HepG2 (cell line): ENCODE results near the gene ADCY1. TPM values are rescaled to one million over a fixed set of nuclear protein-coding genes. Genes with fewer than 3 reads are reported as not detected.

Experiments
- ATAC-seq: fragments of 200-7000 bp; cut with Tn5 transposase; 3 replicates; pipeline ENCODE4 v1.9.1; 2020; ENCODE audit warnings: mild to moderate bottlenecking, moderate library complexity
- BruUV-seq: library from RNA; stranded (reverse); fragments of 400-500 nt; replicated peaks from 2 replicates; lab custom pipeline; 2021; lab: Mats Ljungman, UMichigan
- CTCF ChIA-PET: fragments of 300-600 bp; formaldehyde crosslinking; extraction: SDS; loops from one replicate; lab custom pipeline; 2021; ENCODE audit warnings: low total read pairs, inconsistent platforms, low intra/inter-chr PET ratio; lab: Yijun Ruan, JAX
- POLR2A ChIA-PET: fragments of 350-600 bp; sonication (Branson Sonifier 250); formaldehyde crosslinking; loops from one replicate; lab custom pipeline; 2020; ENCODE audit warnings: antibody characterized with exemption, inconsistent platforms; lab: Yijun Ruan, JAX
- DNase-seq: peaks from one replicate; pipeline ENCODE4 v3.0.0-alpha.2; 2015; ENCODE audit warnings: low spot score
- FAIRE-seq: peaks from 3 replicates; lab custom pipeline; 2011; peaks lifted over from hg19 to GRCh38; lab: Jason Lieb, UNC
- H2AFZ ChIP-seq: one replicate; pipeline ENCODE4 v1.6.1; 2011; ENCODE audit warnings: low read length, inconsistent platforms
- H3K27ac ChIP-seq: fragments of 300-600 bp; 3 replicates; pipeline ENCODE4 v1.8.0; 2011; ENCODE audit warnings: mixed run types, mild to moderate bottlenecking, mixed read lengths, low read length, inconsistent platforms; ENCODE audit not compliant: insufficient read depth; ENCODE audit errors: extremely low read length
- H3K27me3 ChIP-seq, 2 experiments: fragments of 200-600 bp in 1 of 2; 2 replicates in 1 of 2; 3 replicates in 1 of 2; pipeline versions ENCODE4 v1.6.0 to v1.8.0; 2011; ENCODE audit warnings: low read length in 2 of 2, mild to moderate bottlenecking in 2 of 2, moderate library complexity in 2 of 2, inconsistent platforms in 1 of 2; ENCODE audit not compliant: insufficient read depth in 2 of 2, control insufficient read depth in 1 of 2
- H3K36me3 ChIP-seq, 2 experiments: fragments of 200-600 bp in 1 of 2; replicated peaks in 1 of 2; 2 replicates in 1 of 2; 3 replicates in 1 of 2; pipeline versions ENCODE4 v1.5.1 to v1.8.0; 2011; ENCODE audit warnings: low read length in 2 of 2, inconsistent platforms in 1 of 2; ENCODE audit not compliant: insufficient read depth in 2 of 2, control insufficient read depth in 1 of 2
- H3K4me1 ChIP-seq: 2 replicates; pipeline ENCODE4 v1.5.1; 2012; ENCODE audit warnings: low read length, inconsistent platforms; ENCODE audit not compliant: insufficient read depth
- H3K4me2 ChIP-seq: 2 replicates; pipeline ENCODE4 v1.6.0; 2011; ENCODE audit warnings: low read depth, low read length, inconsistent platforms
- H3K4me3 ChIP-seq, 3 experiments: fragments of 200-600 bp in 1 of 3; sonication (generic), shearing (Covaris generic) in 1 of 3; replicated peaks in 1 of 3; 2 replicates each; pipeline ENCODE4 v1.5.1; 2011 to 2016; ENCODE audit warnings: low read length in 3 of 3, inconsistent platforms in 2 of 3, low read depth in 2 of 3, mild to moderate bottlenecking in 2 of 3, control low read depth in 1 of 3, mixed read lengths in 1 of 3; ENCODE audit not compliant: insufficient read depth in 1 of 3
- H3K79me2 ChIP-seq: one replicate; pipeline ENCODE4 v1.6.1; 2011; ENCODE audit warnings: low read length, inconsistent platforms; ENCODE audit not compliant: insufficient read depth
- H3K9ac ChIP-seq: 2 replicates; pipeline ENCODE4 v1.6.0; 2011; ENCODE audit warnings: mild to moderate bottlenecking, low read depth, low read length, inconsistent platforms; ENCODE audit not compliant: insufficient read depth
- H3K9me3 ChIP-seq: 2 replicates; pipeline ENCODE4 v1.5.1; 2012; ENCODE audit warnings: mild to moderate bottlenecking, low read length
- H4K20me1 ChIP-seq: 2 replicates; pipeline ENCODE4 v1.6.0; 2011; ENCODE audit warnings: inconsistent platforms, mild to moderate bottlenecking, low read length, moderate library complexity; ENCODE audit not compliant: insufficient read depth
- ASH2L ChIP-seq: fragments of 300-600, 200-600 bp; sonication (generic); IDR thresholded peaks from 2 replicates; pipeline ENCODE4 v1.7.0; 2017; ENCODE audit warnings: low read depth, mild to moderate bottlenecking, moderate library complexity, mixed read lengths, low read length; ENCODE audit not compliant: insufficient read length
- DPF2 ChIP-seq: sonication (generic); formaldehyde crosslinking; IDR thresholded peaks from 2 replicates; pipeline ENCODE4 v1.4.0; 2020; ENCODE audit warnings: mild to moderate bottlenecking, low read depth, missing genetic modification reagents, borderline replicate concordance
- ELF4 ChIP-seq: sonication (generic); formaldehyde crosslinking; IDR thresholded peaks from 2 replicates; pipeline ENCODE4 v1.5.0; 2020; ENCODE audit warnings: missing genetic modification reagents, mild to moderate bottlenecking, moderate library complexity, borderline replicate concordance
- FOXA3 ChIP-seq: IDR thresholded peaks from 2 replicates; pipeline ENCODE4 v1.6.1; 2016; ENCODE audit warnings: missing genetic modification reagents, missing compliant biosample characterization
- GRHL1 ChIP-seq: sonication (generic); formaldehyde crosslinking; conservative IDR thresholded peaks from 2 replicates; pipeline ENCODE4 v1.8.0; 2022; ENCODE audit warnings: missing genetic modification reagents
- PPARG ChIP-seq: conservative IDR thresholded peaks from 2 replicates; pipeline ENCODE4 v1.6.1; 2016; ENCODE audit warnings: missing biosample characterization, missing genetic modification reagents
- TCF12 ChIP-seq, 2 experiments: fragments of 450-650 bp in 1 of 2; sonication (generic) in 1 of 2; formaldehyde crosslinking in 1 of 2; IDR thresholded peaks; 2 replicates each; pipeline versions ENCODE4 v1.6.1 to v1.8.0; 2017 to 2022; ENCODE audit warnings: antibody characterized with exemption in 1 of 2, mild to moderate bottlenecking in 1 of 2, missing genetic modification reagents in 1 of 2, moderate library complexity in 1 of 2
- TEF ChIP-seq: sonication (generic); formaldehyde crosslinking; IDR thresholded peaks from 2 replicates; pipeline ENCODE4 v1.5.0; 2020; ENCODE audit warnings: missing genetic modification reagents
- U2AF2 ChIP-seq: fragments of 200-400 bp; formaldehyde crosslinking; IDR thresholded peaks from 2 replicates; pipeline ENCODE4 v1.6.1; 2017; ENCODE audit warnings: low read depth, mild to moderate bottlenecking, low read length
- ZKSCAN1 ChIP-seq: fragments of 150-350 bp; IDR thresholded peaks from 2 replicates; pipeline ENCODE4 v1.6.1; 2014; ENCODE audit warnings: low read length
- ZMYM2 ChIP-seq: sonication (generic); formaldehyde crosslinking; IDR thresholded peaks from 2 replicates; pipeline ENCODE4 v1.8.0; 2022; ENCODE audit warnings: mild to moderate bottlenecking, missing genetic modification reagents
- ZNF484 ChIP-seq: sonication (generic); formaldehyde crosslinking; IDR thresholded peaks from 2 replicates; pipeline ENCODE4 v1.5.1; 2020; ENCODE audit warnings: mild to moderate bottlenecking, low read depth, missing genetic modification reagents, borderline replicate concordance
- WGBS: methylation state at CpG from one replicate; pipeline ENCODE4 v1.1.6; 2017; ENCODE audit warnings: low lambda C conversion rate; 5-methylcytosine and 5-hydroxymethylcytosine counted together
- in situ Hi-C: cut with HindIII; loops from 2 replicates; pipeline ENCODE4 v1.10.0; 2017; ENCODE audit warnings: low pct_unique_long_range_greater_than_20kb; ENCODE audit not compliant: extremely low pct_ligation_motif_present
- intact Hi-C: fragments of 100-400 bp; cut with micrococcal nuclease; formaldehyde crosslinking; loops from one replicate; pipeline ENCODE4 v1.10.0; 2022; ENCODE audit not compliant: unreplicated experiment
- polyA plus RNA-seq, 8 experiments: library from polyadenylated mRNA; depleted of rRNA in 3 of 8; stranded (reverse) in 7 of 8; unstranded in 1 of 8; fragments of >200 nt; fragmentation: Illumina TruSeq in 4 of 8; extraction: Trizol in 4 of 8; gene quantifications; 2 replicates each; pipeline versions ENCODE4 v1.2.1 to v1.2.3, GENCODE V29; 2011 to 2016; ENCODE audit warnings: low read depth in 4 of 8, missing spikeins in 1 of 8, mixed read lengths in 1 of 8; ENCODE audit not compliant: insufficient read depth in 1 of 8
- total RNA-seq, 5 experiments: library from RNA; depleted of rRNA; stranded (reverse); fragments of >200 nt; fragmentation: Illumina TruSeq; extraction: Trizol; gene quantifications; 2 replicates each; pipeline ENCODE4 v1.2.3, GENCODE V29; 2016; ENCODE audit warnings: low read depth in 1 of 5
- TF ChIP-seq, protein P1 (sequence below): sonication (generic); formaldehyde crosslinking; IDR thresholded peaks from 2 replicates; pipeline ENCODE4 v1.4.0; 2020; ENCODE audit warnings: mild to moderate bottlenecking, missing genetic modification reagents
- TF ChIP-seq, protein P2 (sequence below): sonication (generic); formaldehyde crosslinking; IDR thresholded peaks from 2 replicates; pipeline ENCODE4 v1.8.0; 2022; ENCODE audit warnings: mild to moderate bottlenecking, missing genetic modification reagents, borderline replicate concordance
- TF ChIP-seq, protein P3 (sequence below): sonication (generic); formaldehyde crosslinking; IDR thresholded peaks from 2 replicates; pipeline ENCODE4 v1.8.0; 2022; ENCODE audit warnings: low read depth, missing genetic modification reagents

ADCY1 gene
- total and polyA plus RNA-seq, 2 of the 13 experiments (the other 11 are each of a cell fraction or from before 2014, with no cell fraction given) = 0.80 to 1.2 TPM

DNA sequence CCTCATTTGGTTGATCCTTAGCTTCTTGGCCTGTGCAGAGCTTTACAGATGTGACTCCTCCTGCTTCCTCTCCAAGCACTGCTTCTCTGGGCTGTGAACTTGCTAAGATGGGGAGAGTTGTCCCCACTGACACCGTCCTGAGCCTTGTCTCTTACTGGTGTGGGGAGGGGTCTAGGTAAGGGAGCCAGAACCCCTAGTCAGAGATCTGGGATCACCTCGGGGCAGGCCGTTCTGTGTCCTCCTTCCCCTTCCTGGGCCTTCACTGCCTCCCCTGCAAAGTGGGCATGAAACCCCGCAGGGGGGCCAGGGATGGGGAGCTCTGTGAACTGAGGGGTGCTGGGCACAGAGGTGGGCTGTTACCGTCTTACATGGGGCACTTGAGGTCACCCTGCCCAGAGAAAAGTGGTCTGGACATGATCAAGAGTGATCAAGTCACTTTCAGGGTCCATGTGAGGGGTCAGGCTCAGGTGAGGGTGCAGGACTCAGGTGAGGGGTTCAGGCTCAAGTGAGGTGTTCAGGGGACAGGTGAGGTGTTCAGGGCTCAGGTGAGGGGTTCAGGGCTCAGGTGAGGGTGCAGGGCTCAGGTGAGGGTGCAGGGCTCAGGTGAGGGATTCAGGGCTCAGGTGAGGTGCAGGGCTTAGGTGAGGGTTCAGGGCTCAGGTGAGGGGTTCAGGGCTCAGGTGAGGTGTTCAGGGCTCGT lies 86.2 kb downstream of the ADCY1 start:
- H3K9me3 ChIP-seq = no peaks in the 10 kb centered on the region
- peaks cover 0 to 17% of the 10 kb centered on the region in 2 experiments; a peak in 1 of 5 replicates for H3K27me3 ChIP-seq
- no peak for DNase-seq
- no peaks in the 10 kb centered on the region for H3K36me3 ChIP-seq
- POLR2A ChIA-PET = no interaction called here
- no peaks in the 10 kb centered on the region for H4K20me1 ChIP-seq
- CTCF ChIA-PET = no interaction called here
- ATAC-seq = no peak
- BruUV-seq = no TSS peak
- in situ Hi-C loops (loop anchor here (5.0 kb wide), 1 partner anchor 202 kb away; no protein-coding TSS in a partner anchor), intact Hi-C loops (loop anchor here (5.0 kb wide), 2 partner anchors 92 to 508 kb away; no protein-coding TSS in a partner anchor)
- no peak overlapping the region for H3K9ac ChIP-seq
- no peak for FAIRE-seq
- H3K79me2 ChIP-seq = no peaks in the 10 kb centered on the region
- H3K4me1 ChIP-seq = peaks cover 9% of the 10 kb centered on the region; the same call in 1 of the 2 replicates
- no peak overlapping the region for H3K27ac ChIP-seq
- 10% methylated on average over 4 of the region's 6 CpGs for whole genome bisulfite sequencing
- no peak overlapping the region for H2AFZ ChIP-seq
- H3K4me2 ChIP-seq = no peak overlapping the region
- H3K4me3 ChIP-seq = no peak overlapping the region
- TF ChIP-seq ELF4 (CRISPR knock-in tag) = no peak
- no peak for TF ChIP-seq U2AF2
- TF ChIP-seq TEF (CRISPR knock-in tag) = no peak
- no peak for TF ChIP-seq ZNF484 (CRISPR knock-in tag)
- TF ChIP-seq, protein P1, sequence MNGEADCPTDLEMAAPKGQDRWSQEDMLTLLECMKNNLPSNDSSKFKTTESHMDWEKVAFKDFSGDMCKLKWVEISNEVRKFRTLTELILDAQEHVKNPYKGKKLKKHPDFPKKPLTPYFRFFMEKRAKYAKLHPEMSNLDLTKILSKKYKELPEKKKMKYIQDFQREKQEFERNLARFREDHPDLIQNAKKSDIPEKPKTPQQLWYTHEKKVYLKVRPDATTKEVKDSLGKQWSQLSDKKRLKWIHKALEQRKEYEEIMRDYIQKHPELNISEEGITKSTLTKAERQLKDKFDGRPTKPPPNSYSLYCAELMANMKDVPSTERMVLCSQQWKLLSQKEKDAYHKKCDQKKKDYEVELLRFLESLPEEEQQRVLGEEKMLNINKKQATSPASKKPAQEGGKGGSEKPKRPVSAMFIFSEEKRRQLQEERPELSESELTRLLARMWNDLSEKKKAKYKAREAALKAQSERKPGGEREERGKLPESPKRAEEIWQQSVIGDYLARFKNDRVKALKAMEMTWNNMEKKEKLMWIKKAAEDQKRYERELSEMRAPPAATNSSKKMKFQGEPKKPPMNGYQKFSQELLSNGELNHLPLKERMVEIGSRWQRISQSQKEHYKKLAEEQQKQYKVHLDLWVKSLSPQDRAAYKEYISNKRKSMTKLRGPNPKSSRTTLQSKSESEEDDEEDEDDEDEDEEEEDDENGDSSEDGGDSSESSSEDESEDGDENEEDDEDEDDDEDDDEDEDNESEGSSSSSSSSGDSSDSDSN = no peak
- TF ChIP-seq ZMYM2 = no peak
- TF ChIP-seq, protein P2, sequence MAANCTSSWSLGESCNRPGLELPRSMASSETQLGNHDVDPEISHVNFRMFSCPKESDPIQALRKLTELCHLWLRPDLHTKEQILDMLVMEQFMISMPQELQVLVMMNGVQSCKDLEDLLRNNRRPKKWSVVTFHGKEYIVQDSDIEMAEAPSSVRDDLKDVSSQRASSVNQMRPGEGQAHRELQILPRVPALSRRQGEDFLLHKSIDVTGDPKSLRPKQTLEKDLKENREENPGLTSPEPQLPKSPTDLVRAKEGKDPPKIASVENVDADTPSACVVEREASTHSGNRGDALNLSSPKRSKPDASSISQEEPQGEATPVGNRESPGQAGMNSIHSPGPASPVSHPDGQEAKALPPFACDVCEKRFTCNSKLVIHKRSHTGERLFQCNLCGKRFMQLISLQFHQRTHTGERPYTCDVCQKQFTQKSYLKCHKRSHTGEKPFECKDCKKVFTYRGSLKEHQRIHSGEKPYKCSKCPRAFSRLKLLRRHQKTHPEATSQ (CRISPR knock-in tag) = no peak
- no peak for TF ChIP-seq ZKSCAN1
- TF ChIP-seq TCF12 (IDR thresholded peaks at IDR 0.05) = no peak
- TF ChIP-seq TCF12 (CRISPR knock-in tag; IDR thresholded peaks at IDR 0.05) = no peak
- no peak for TF ChIP-seq DPF2 (CRISPR knock-in tag)
- no peak for TF ChIP-seq PPARG (CRISPR knock-in tag)
- TF ChIP-seq, protein P3, sequence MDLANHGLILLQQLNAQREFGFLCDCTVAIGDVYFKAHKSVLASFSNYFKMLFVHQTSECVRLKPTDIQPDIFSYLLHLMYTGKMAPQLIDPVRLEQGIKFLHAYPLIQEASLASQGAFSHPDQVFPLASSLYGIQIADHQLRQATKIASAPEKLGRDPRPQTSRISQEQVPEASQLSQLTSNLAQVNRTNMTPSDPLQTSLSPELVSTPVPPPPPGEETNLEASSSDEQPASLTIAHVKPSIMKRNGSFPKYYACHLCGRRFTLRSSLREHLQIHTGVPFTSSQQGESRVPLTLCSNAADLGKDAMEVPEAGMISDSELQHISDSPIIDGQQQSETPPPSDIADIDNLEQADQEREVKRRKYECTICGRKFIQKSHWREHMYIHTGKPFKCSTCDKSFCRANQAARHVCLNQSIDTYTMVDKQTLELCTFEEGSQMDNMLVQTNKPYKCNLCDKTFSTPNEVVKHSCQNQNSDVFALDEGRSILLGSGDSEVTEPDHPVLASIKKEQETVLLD (CRISPR knock-in tag) = no peak
- TF ChIP-seq ASH2L = no peak
- no peak for TF ChIP-seq GRHL1
- no peak for TF ChIP-seq FOXA3 (CRISPR knock-in tag)
